H1 (cell line): ENCODE data around the gene MGST2. TPM values are rescaled to one million over a fixed set of nuclear protein-coding genes. Genes with fewer than 3 reads are reported as not detected.

Experiments
- CTCF ChIA-PET: fragments of 300-600 bp; sonication (Branson Sonifier 250); formaldehyde crosslinking; loops from one replicate; lab custom pipeline; 2021; ENCODE audit not compliant: partially characterized antibody; lab: Charles Lee
- POLR2A ChIA-PET: fragments of 300-600 bp; sonication (Branson Sonifier 250); formaldehyde crosslinking; loops from one replicate; lab custom pipeline; 2021; ENCODE audit warnings: inconsistent platforms; ENCODE audit not compliant: partially characterized antibody; lab: Charles Lee
- DNase-seq, 2 experiments: peaks; one replicate each; pipeline versions ENCODE4 v3.0.0 to v3.0.0-alpha.2; 2010 to 2022; ENCODE audit warnings: low spot score in 2 of 2, low read depth in 1 of 2, mixed read lengths in 1 of 2
- FAIRE-seq: peaks from 2 replicates; lab custom pipeline; 2011; peaks lifted over from hg19 to GRCh38; lab: Jason Lieb, UNC
- H2AFZ ChIP-seq: 2 replicates; pipeline ENCODE4 v1.8.1; 2012; ENCODE audit warnings: low read length, inconsistent platforms
- H2AK5ac ChIP-seq: 2 replicates; pipeline ENCODE4 v1.6.1; 2013; ENCODE audit warnings: low read depth, low read length
- H2BK120ac ChIP-seq: replicated peaks from 2 replicates; pipeline ENCODE3; 2013; ENCODE audit warnings: low read depth, low read length, inconsistent platforms
- H2BK12ac ChIP-seq: 2 replicates; pipeline ENCODE4 v1.6.1; 2013; ENCODE audit warnings: low read depth, low read length
- H2BK15ac ChIP-seq: 2 replicates; pipeline ENCODE4 v1.6.1; 2013; ENCODE audit warnings: low read length
- H2BK20ac ChIP-seq: 2 replicates; pipeline ENCODE4 v1.6.1; 2013; ENCODE audit warnings: low read length
- H2BK5ac ChIP-seq: 2 replicates; pipeline ENCODE4 v1.6.1; 2013; ENCODE audit warnings: low read depth, low read length
- H3K14ac ChIP-seq: 2 replicates; pipeline ENCODE4 v1.6.1; 2013; ENCODE audit warnings: inconsistent platforms; ENCODE audit not compliant: insufficient read length
- H3K18ac ChIP-seq: 2 replicates; pipeline ENCODE4 v1.6.1; 2013; ENCODE audit warnings: low read length; ENCODE audit errors: extremely low read depth
- H3K23ac ChIP-seq: 2 replicates; pipeline ENCODE4 v1.6.1; 2013; ENCODE audit warnings: inconsistent platforms; ENCODE audit not compliant: insufficient read length
- H3K23me2 ChIP-seq: 2 replicates; pipeline ENCODE4 v1.6.1; 2013; ENCODE audit warnings: low read depth, low read length
- H3K27ac ChIP-seq: 2 replicates; pipeline ENCODE4 v1.6.1; 2011; ENCODE audit warnings: low read depth, low read length, inconsistent platforms
- H3K27me3 ChIP-seq, 4 experiments: replicated peaks in 1 of 4; 1 replicate in 1 of 4; 2 replicates in 3 of 4; pipeline versions ENCODE4 v1.6.1 to v1.8.1; 2011 to 2013; ENCODE audit warnings: low read length in 3 of 4, mild to moderate bottlenecking in 3 of 4, inconsistent platforms in 2 of 4, mixed read lengths in 2 of 4, moderate library complexity in 1 of 4; ENCODE audit not compliant: control insufficient read depth in 3 of 4, insufficient read depth in 3 of 4; ENCODE audit errors: extremely low read depth in 1 of 4
- H3K36me3 ChIP-seq, 4 experiments: 2 replicates each; pipeline versions ENCODE4 v1.6.1 to v1.8.1; 2011 to 2013; ENCODE audit warnings: mild to moderate bottlenecking in 4 of 4, low read length in 3 of 4, moderate library complexity in 2 of 4, control low read depth in 1 of 4, inconsistent platforms in 1 of 4; ENCODE audit not compliant: insufficient read depth in 4 of 4, control insufficient read depth in 2 of 4
- H3K4ac ChIP-seq: replicated peaks from 2 replicates; pipeline ENCODE3; 2013; ENCODE audit warnings: low read length, low read depth, mixed read lengths, inconsistent platforms; ENCODE audit not compliant: insufficient read length
- H3K4me1 ChIP-seq, 4 experiments: replicated peaks in 1 of 4; 1 replicate in 1 of 4; 2 replicates in 3 of 4; pipeline versions ENCODE4 v1.6.1 to v1.8.1; 2011 to 2013; ENCODE audit warnings: low read length in 3 of 4, inconsistent platforms in 2 of 4, mixed read lengths in 1 of 4; ENCODE audit not compliant: insufficient read depth in 4 of 4, control insufficient read depth in 3 of 4
- H3K4me2 ChIP-seq, 2 experiments: 2 replicates each; pipeline versions ENCODE4 v1.6.1 to v1.8.1; 2011 to 2013; ENCODE audit warnings: low read depth in 2 of 2, low read length in 2 of 2, control low read depth in 1 of 2, inconsistent platforms in 1 of 2, mild to moderate bottlenecking in 1 of 2; ENCODE audit not compliant: insufficient read depth in 1 of 2
- H3K4me3 ChIP-seq, 4 experiments: fragments of 200-600, 300-600 bp in 1 of 4; sonication (generic), shearing (Covaris generic), sonication (Bioruptor Twin) in 1 of 4; 2 replicates each; pipeline versions ENCODE4 v1.5.1 to v1.8.1; 2011 to 2016; ENCODE audit warnings: low read length in 4 of 4, low read depth in 3 of 4, control low read depth in 2 of 4, inconsistent platforms in 2 of 4, mild to moderate bottlenecking in 2 of 4, mixed read lengths in 1 of 4, moderate library complexity in 1 of 4; ENCODE audit not compliant: insufficient read depth in 2 of 4; ENCODE audit errors: extremely low read depth in 1 of 4
- H3K56ac ChIP-seq: replicated peaks from 2 replicates; pipeline ENCODE3; 2013; ENCODE audit warnings: low read depth, mild to moderate bottlenecking, mixed read lengths, low read length, inconsistent platforms; ENCODE audit not compliant: insufficient read length
- H3K79me1 ChIP-seq: 2 replicates; pipeline ENCODE4 v1.6.1; 2013; ENCODE audit warnings: low read depth, low read length, control low read depth
- H3K79me2 ChIP-seq, 2 experiments: 2 replicates each; pipeline versions ENCODE4 v1.6.1 to v1.8.1; 2012 to 2013; ENCODE audit warnings: low read length in 2 of 2, mild to moderate bottlenecking in 2 of 2, inconsistent platforms in 1 of 2; ENCODE audit not compliant: insufficient read depth in 2 of 2, control insufficient read depth in 1 of 2
- H3K9ac ChIP-seq, 4 experiments: replicated peaks in 1 of 4; 1 replicate in 1 of 4; 2 replicates in 3 of 4; pipeline versions ENCODE4 v1.6.1 to v1.8.1; 2011 to 2013; ENCODE audit warnings: low read depth in 3 of 4, low read length in 3 of 4, control low read depth in 2 of 4, mild to moderate bottlenecking in 2 of 4, moderate library complexity in 2 of 4, inconsistent platforms in 1 of 4; ENCODE audit errors: extremely low read depth in 1 of 4
- H3K9me3 ChIP-seq, 2 experiments: 2 replicates each; pipeline versions ENCODE4 v1.6.1 to v1.8.1; 2012 to 2013; ENCODE audit warnings: mild to moderate bottlenecking in 2 of 2, moderate library complexity in 2 of 2, control low read depth in 1 of 2, inconsistent platforms in 1 of 2, low read depth in 1 of 2, low read length in 1 of 2, mixed read lengths in 1 of 2; ENCODE audit not compliant: insufficient read depth in 2 of 2
- H4K20me1 ChIP-seq, 2 experiments: replicated peaks in 1 of 2; 2 replicates each; pipeline versions ENCODE3 to v1.8.1; 2011 to 2013; ENCODE audit warnings: inconsistent platforms in 2 of 2, low read length in 2 of 2, mild to moderate bottlenecking in 1 of 2; ENCODE audit not compliant: insufficient read depth in 2 of 2, control insufficient read depth in 1 of 2
- H4K5ac ChIP-seq: 2 replicates; pipeline ENCODE4 v1.6.1; 2013; ENCODE audit warnings: low read length, low read depth, mixed read lengths, inconsistent platforms; ENCODE audit not compliant: insufficient read length
- H4K8ac ChIP-seq: 2 replicates; pipeline ENCODE4 v1.8.0; 2013; ENCODE audit warnings: mild to moderate bottlenecking, moderate library complexity, low read length, inconsistent platforms; ENCODE audit not compliant: insufficient read depth; ENCODE audit errors: extremely low read depth
- H4K91ac ChIP-seq: replicated peaks from 2 replicates; pipeline ENCODE3; 2013; ENCODE audit warnings: low read length, mixed read lengths, inconsistent platforms; ENCODE audit not compliant: insufficient read length
- CTBP2 ChIP-seq: IDR thresholded peaks from 2 replicates; pipeline ENCODE4 v1.7.0; 2011; ENCODE audit warnings: borderline replicate concordance, mild to moderate bottlenecking, moderate library complexity, mixed read lengths, low read length; ENCODE audit not compliant: insufficient read depth, insufficient read length
- CTCF ChIP-seq, 3 experiments: IDR thresholded peaks; 1 replicate in 2 of 3; 2 replicates in 1 of 3; pipeline versions ENCODE4 v1.5.1 to v1.6.1; 2011; ENCODE audit warnings: low read length in 3 of 3, mild to moderate bottlenecking in 3 of 3, inconsistent platforms in 2 of 3, low read depth in 1 of 3, moderate library complexity in 1 of 3; ENCODE audit not compliant: insufficient read depth in 1 of 3; ENCODE audit errors: control extremely low read depth in 1 of 3
- GABPA ChIP-seq: IDR thresholded peaks from 2 replicates; pipeline ENCODE4 v1.6.1; 2011; ENCODE audit warnings: mild to moderate bottlenecking, low read length, moderate library complexity, borderline replicate concordance; ENCODE audit not compliant: insufficient read depth
- NRF1 ChIP-seq: IDR thresholded peaks from 2 replicates; pipeline ENCODE4 v1.6.1; 2011; ENCODE audit warnings: mild to moderate bottlenecking, low read depth, low read length, improper control_type of control experiment
- TAF7 ChIP-seq: optimal IDR thresholded peaks from 2 replicates; pipeline ENCODE3; 2011; ENCODE audit warnings: low read depth, mild to moderate bottlenecking, inconsistent platforms, low read length, moderate library complexity, borderline replicate concordance
- YY1 ChIP-seq: IDR thresholded peaks from 2 replicates; pipeline ENCODE4 v1.6.1; 2011; ENCODE audit warnings: low read depth, mild to moderate bottlenecking, low read length
- WGBS, 2 experiments: shearing (Covaris generic) in 1 of 2; methylation state at CpG; one replicate each; pipeline versions ENCODE4 v1.1.6 to v1.1.7; 2013 to 2015; ENCODE audit warnings: low lambda C conversion rate in 2 of 2, mixed read lengths in 2 of 2, inconsistent platforms in 1 of 2, low coverage in 1 of 2, missing lambda C conversion rate in 1 of 2; ENCODE audit not compliant: insufficient replicate concordance in 2 of 2, insufficient coverage in 1 of 2, insufficient read length in 1 of 2; ENCODE audit errors: extremely low coverage in 1 of 2, missing lambda C conversion rate in 1 of 2; 5-methylcytosine and 5-hydroxymethylcytosine counted together
- polyA plus RNA-seq, 7 experiments: library from polyadenylated mRNA; depleted of rRNA in 3 of 7; stranded (reverse) in 5 of 7; unstranded in 2 of 7; fragments of >200 nt in 5 of 7; fragments of 200-250 nt in 2 of 7; gene quantifications; 1 replicate in 5 of 7; 2 replicates in 1 of 7; 4 replicates in 1 of 7; pipeline versions ENCODE4 v1.2.1 to v1.2.3, GENCODE V29; 2011 to 2013; ENCODE audit warnings: missing spikeins in 2 of 7, mixed read lengths in 2 of 7
- total RNA-seq: library from RNA; stranded (reverse); fragmentation: NEBNext Ultra II Directional; extraction: Animal tissue kit (Norgen Biotek cat#: 25700); gene quantifications from 2 replicates; pipeline ENCODE4 v1.2.1, GENCODE V29; 2021

MGST2 gene
- total and polyA plus RNA-seq, 2 of the 8 experiments (the other 6 are each of a cell fraction or from before 2014, with no cell fraction given), result 8.0 to 13.6 TPM

- H2BK15ac ChIP-seq, result no peak overlapping the region
- no peak overlapping the region for H3K14ac ChIP-seq
- POLR2A ChIA-PET, result interaction anchor here (0.6 to 1.2 kb wide), 3 partner anchors 22 to 1595 kb away, joined by 3 read pairs; no protein-coding TSS in a partner anchor
- H2BK120ac ChIP-seq, result no peak overlapping the region
- H2AK5ac ChIP-seq, result no peak overlapping the region
- peak overlapping the region; percentile 37 for H2AFZ ChIP-seq
- no peak overlapping the region for H2BK5ac ChIP-seq
- FAIRE-seq (peak; percentile 85), DNase-seq (peak in 1 of 2 experiments; percentile 79)
- no peak overlapping the region for H4K8ac ChIP-seq
- H4K20me1 ChIP-seq, result no peaks in the 10 kb centered on the region
- H3K23me2 ChIP-seq, result peaks cover 2% of the 10 kb centered on the region; the same call in 1 of the 2 replicates
- no peaks in the 10 kb centered on the region for H3K36me3 ChIP-seq
- no peak overlapping the region for H3K18ac ChIP-seq
- H3K27me3 ChIP-seq, result no peaks in the 10 kb centered on the region; a peak in 1 of 7 replicates
- H3K79me1 ChIP-seq, result no peaks in the 10 kb centered on the region
- no peak overlapping the region for H3K4me3 ChIP-seq
- no peak overlapping the region for H3K27ac ChIP-seq
- H4K5ac ChIP-seq, result no peak overlapping the region
- H3K56ac ChIP-seq, result no peak overlapping the region
- WGBS, 2 experiments, result 25% methylated on average over 13 of the region's 13 CpGs; no CpG with 5 or more reads in 1 of the 2 experiments
- H4K91ac ChIP-seq, result no peak overlapping the region
- H3K4me1 ChIP-seq, result no peaks in the 10 kb centered on the region; a peak in 1 of 7 replicates
- 0 out of 4 replicates have a peak overlapping the region, but pooled peaks of 1 of the 2 experiments have one; percentile 42 for H3K4me2 ChIP-seq
- no peak overlapping the region for H3K9ac ChIP-seq
- no peak overlapping the region for H2BK20ac ChIP-seq
- no peaks in the 10 kb centered on the region for H3K9me3 ChIP-seq
- CTCF ChIA-PET, result interaction anchor here (0.6 to 15.7 kb wide), 30 partner anchors 12 to 708 kb away, joined by 3 to 318 read pairs (median 4); partner anchors contain the start of gene MGST2
- no peak overlapping the region; the same call in 1 of the 2 replicates for H2BK12ac ChIP-seq
- H3K4ac ChIP-seq, result no peak overlapping the region
- no peak overlapping the region for H3K23ac ChIP-seq
- H3K79me2 ChIP-seq, result no peaks in the 10 kb centered on the region
- TF ChIP-seq YY1, result no peak
- no peak for TF ChIP-seq GABPA
- TF ChIP-seq CTBP2, result no peak
- TF ChIP-seq TAF7, result no peak
- TF ChIP-seq CTCF (IDR thresholded peaks at IDR 0.05; ENCODE audit: control extremely low read depth in 1 of 3, insufficient read depth in 1 of 3, low read depth in 1 of 3, low read length in 3 of 3), result peak; percentile 64 to 92 (median 91)
- no peak for TF ChIP-seq NRF1
Measured at GRCh38 chr4:139651282-139652194, 14.1 kb upstream of the MGST2 start.
